GM08714 (cell line): Measurements from ENCODE around the gene IGSF21.

Source experiments
- H3K4me3 ChIP-seq: fragments of 200-500 bp; sonication (Bioruptor generic); 2 replicates; pipeline ENCODE4 v1.5.1; 2014; ENCODE audit warnings: mild to moderate bottlenecking, low read length, inconsistent platforms
- ZNF274 ChIP-seq: IDR thresholded peaks from 2 replicates; pipeline ENCODE4 v1.6.1; 2012; ENCODE audit warnings: mild to moderate bottlenecking, low read depth, low read length

Gene IGSF21

GRCh38 chr1:18119771-18120377 lies 12.3 kb downstream of the IGSF21 start:
- H3K4me3 ChIP-seq = no peak overlapping the region
- no peak for TF ChIP-seq ZNF274

- H3K4me3 ChIP-seq = no peak overlapping the region
- no peak for TF ChIP-seq ZNF274
Measured at GRCh38 chr1:18120638-18121037, 13.0 kb downstream of the IGSF21 start.

- no peak for TF ChIP-seq ZNF274
- no peak overlapping the region for H3K4me3 ChIP-seq
Measured at GRCh38 chr1:18121072-18121820, 13.6 kb downstream of the IGSF21 start.

GRCh38 chr1:18123467-18123992 lies 15.9 kb downstream of the IGSF21 start:
- no peak overlapping the region for H3K4me3 ChIP-seq
- no peak for TF ChIP-seq ZNF274

- no peak for TF ChIP-seq ZNF274
- no peak overlapping the region for H3K4me3 ChIP-seq
Measured at GRCh38 chr1:18124977-18125376, 17.4 kb downstream of the IGSF21 start.

GRCh38 chr1:18126616-18127015 lies 19.0 kb downstream of the IGSF21 start:
- no peak for TF ChIP-seq ZNF274
- H3K4me3 ChIP-seq = no peak overlapping the region

- TF ChIP-seq ZNF274 = no peak
- no peak overlapping the region for H3K4me3 ChIP-seq
Measured at GRCh38 chr1:18128298-18128697, 20.7 kb downstream of the IGSF21 start.

- no peak overlapping the region for H3K4me3 ChIP-seq
- no peak for TF ChIP-seq ZNF274
Measured at GRCh38 chr1:18130356-18130755, 22.8 kb downstream of the IGSF21 start.

- no peak overlapping the region for H3K4me3 ChIP-seq
- no peak for TF ChIP-seq ZNF274
Measured at GRCh38 chr1:18132022-18132710, 24.6 kb downstream of the IGSF21 start.

GRCh38 chr1:18132711-18133541 lies 25.3 kb downstream of the IGSF21 start:
- no peak overlapping the region for H3K4me3 ChIP-seq
- TF ChIP-seq ZNF274 = no peak

- TF ChIP-seq ZNF274 = no peak
- no peak overlapping the region for H3K4me3 ChIP-seq
Measured at GRCh38 chr1:18134324-18135046, 26.9 kb downstream of the IGSF21 start.

GRCh38 chr1:18137759-18138345 lies 30.3 kb downstream of the IGSF21 start:
- no peak for TF ChIP-seq ZNF274

More at GRCh38 chr1:18137759-18138345, 30.3 kb downstream of the IGSF21 start:
- H3K4me3 ChIP-seq = no peak overlapping the region
